ENCODE measurements around the gene ABCC6.
"Not testable (repeated sequence)": the region's sequence is repeated elsewhere in the genome, so short reads cannot be mapped to it uniquely, and the experiment has no call there.

DNA sequence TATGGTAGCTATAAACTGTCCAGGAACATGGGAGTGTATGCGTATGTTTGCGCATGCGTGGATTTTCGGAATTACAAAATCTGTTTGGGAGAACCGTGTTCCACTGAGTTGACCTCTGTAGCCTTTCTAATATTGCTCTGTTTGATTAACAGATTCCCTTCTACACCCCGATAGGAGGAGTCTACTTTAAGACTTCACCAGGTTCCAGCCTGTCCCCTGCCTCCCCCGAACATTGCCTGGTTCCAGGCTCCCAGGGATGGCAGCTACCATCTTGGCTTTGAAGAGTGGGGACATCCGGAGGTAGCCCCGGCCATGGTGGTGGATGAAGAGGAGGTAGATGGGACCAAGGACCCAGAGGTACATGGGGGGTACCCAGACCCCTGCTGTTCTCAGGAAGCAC is 1.9 kb downstream of the ABCC6 start:
- TF ChIP-seq, protein P1, sequence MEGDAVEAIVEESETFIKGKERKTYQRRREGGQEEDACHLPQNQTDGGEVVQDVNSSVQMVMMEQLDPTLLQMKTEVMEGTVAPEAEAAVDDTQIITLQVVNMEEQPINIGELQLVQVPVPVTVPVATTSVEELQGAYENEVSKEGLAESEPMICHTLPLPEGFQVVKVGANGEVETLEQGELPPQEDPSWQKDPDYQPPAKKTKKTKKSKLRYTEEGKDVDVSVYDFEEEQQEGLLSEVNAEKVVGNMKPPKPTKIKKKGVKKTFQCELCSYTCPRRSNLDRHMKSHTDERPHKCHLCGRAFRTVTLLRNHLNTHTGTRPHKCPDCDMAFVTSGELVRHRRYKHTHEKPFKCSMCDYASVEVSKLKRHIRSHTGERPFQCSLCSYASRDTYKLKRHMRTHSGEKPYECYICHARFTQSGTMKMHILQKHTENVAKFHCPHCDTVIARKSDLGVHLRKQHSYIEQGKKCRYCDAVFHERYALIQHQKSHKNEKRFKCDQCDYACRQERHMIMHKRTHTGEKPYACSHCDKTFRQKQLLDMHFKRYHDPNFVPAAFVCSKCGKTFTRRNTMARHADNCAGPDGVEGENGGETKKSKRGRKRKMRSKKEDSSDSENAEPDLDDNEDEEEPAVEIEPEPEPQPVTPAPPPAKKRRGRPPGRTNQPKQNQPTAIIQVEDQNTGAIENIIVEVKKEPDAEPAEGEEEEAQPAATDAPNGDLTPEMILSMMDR (conservative IDR thresholded peaks at IDR 0.05; ENCODE audit: low read depth, low read length) = not testable (repeated sequence)
- not testable (repeated sequence) for TF ChIP-seq EZH2 (IDR thresholded peaks at IDR 0.05; ENCODE audit: borderline replicate concordance, low read depth, low read length, poor library complexity, severe bottlenecking)
